GM20000 (cell line): ENCODE data around the gene SLC25A3.
"Not testable (repeated sequence)": the region's sequence is repeated elsewhere in the genome, so short reads cannot be mapped to it uniquely, and the experiment has no call there.

Experiments used
- DNase-seq: peaks from one replicate; pipeline ENCODE4 v3.0.0; 2012; ENCODE audit warnings: low spot score
- CTCF ChIP-seq: IDR thresholded peaks from 2 replicates; pipeline ENCODE4 v1.5.1; 2012; ENCODE audit warnings: mild to moderate bottlenecking, control low read depth; ENCODE audit errors: extremely low read depth, missing control alignments

The SLC25A3 gene

GRCh38 chr12:98594050-98594835, 757 bp downstream of the SLC25A3 start:
- DNase-seq = no peak
- no peak for TF ChIP-seq CTCF

DNA sequence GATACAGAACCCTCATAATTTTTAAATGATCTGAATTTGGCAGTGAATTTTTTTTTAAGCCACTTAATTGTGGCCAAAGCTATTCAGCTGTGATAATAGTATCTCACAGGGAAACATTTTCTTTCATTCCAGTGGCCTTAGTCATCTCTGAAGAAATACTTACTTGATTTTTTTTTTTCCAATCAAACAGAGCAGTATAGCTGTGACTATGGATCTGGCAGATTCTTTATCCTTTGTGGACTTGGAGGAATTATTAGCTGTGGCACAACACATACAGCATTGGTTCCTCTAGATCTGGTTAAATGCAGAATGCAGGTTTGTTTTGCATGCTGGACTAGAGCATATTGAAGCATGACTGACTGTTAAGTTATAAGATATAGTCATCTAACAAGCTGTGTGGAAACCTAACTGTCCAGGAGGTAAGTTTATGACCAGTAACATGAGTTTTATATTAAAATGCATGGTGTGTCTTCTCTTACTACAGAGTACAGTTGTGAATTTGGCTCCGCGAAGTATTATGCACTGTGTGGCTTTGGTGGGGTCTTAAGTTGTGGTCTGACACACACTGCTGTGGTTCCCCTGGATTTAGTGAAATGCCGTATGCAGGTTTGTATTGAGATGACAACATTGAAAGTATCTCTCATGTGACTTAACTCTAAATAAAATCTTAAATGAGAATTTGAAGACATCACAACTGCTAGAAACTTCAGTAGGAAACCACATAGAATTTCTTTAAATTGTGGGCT, 1.9 kb downstream of the SLC25A3 start:
- no peak for TF ChIP-seq CTCF
- no peak for DNase-seq

DNA sequence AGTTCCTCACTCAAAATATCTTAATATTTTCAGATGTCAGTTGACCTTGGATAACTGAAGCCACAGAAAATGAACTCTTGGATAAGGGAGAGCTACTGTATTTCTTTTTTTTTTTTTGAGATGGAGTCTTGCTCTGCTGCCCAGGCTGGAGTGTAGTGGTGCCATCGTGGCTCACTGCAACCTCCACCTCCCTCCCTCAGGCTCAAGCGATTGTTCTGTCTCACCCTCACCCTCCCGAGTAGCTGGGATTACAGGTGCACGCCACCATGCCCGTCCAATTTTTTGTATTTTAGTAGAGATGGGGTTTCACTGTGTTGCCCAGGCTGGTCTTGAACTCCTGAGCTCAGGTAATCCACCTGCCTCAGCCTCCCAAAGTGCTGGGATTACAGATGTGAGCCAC, 3.8 kb downstream of the SLC25A3 start:
- not testable (repeated sequence) for DNase-seq

- TF ChIP-seq CTCF = no peak
- no peak for DNase-seq
These were observed 8.4 kb downstream of the SLC25A3 start for GRCh38 chr12:98601924-98602323.

DNA sequence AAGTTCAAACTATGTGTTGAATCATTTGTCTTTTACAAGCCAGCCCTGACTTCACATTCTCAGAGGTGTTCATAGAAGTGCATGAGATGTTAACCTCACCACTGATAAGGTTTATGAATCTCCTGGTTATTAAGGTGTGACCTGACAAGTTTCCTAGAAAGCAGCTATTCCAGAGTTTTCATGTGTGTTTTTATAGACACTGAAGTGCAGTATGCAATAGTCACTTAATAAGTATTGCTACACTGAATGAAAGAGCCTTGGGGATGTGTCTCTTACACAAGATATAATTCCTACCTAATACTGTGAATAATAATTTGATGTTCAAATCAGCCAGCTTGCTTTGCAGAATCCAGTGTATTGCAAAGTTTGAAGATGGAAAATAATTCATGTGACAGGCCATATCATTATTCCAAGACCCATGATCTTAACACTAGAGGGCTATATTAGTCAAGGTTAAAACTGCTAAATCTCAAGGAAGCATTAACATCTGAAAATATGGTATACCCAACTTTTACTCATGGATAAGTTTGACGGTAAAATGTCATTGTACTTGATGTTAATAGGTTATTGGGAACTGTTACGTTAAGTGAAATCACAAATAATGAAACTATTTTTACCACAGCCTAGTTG, 13.0 kb downstream of the SLC25A3 start:
- TF ChIP-seq CTCF = no peak
- no peak for DNase-seq

DNA sequence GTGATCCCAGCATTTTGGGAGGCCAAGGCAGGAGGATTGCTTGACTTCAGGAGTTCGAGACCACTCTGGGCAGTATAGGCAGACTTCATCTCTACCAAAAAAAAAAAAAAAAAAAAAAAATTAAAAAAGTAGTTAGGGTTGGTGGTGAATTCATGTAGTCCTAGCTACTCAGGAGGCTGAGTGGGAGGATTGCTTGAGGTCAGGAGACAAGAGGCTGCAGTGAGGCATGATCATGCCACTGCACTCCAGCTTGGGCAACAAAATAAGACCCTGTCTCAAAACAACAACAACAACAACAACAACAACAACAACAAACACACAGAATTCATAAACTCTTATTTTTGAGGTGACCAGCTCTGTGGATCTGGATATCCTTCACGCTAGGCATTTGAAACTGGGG, 17.1 kb downstream of the SLC25A3 start:
- DNase-seq = no peak
- TF ChIP-seq CTCF = no peak

- TF ChIP-seq CTCF = no peak
- peak; percentile 33 for DNase-seq
These were observed 19.3 kb downstream of the SLC25A3 start for GRCh38 chr12:98612696-98613334.
